HUES48 (cell line): Measurements from ENCODE around the gene SMC1B.
"Not testable (repeated sequence)": the region's sequence is repeated elsewhere in the genome, so short reads cannot be mapped to it uniquely, and the experiment has no call there.

ENCODE experiments used
- H3K27ac ChIP-seq: one replicate; pipeline ENCODE4 v1.7.0; 2013; ENCODE audit warnings: low read depth, low read length, inconsistent platforms
- H3K27me3 ChIP-seq: 2 replicates; pipeline ENCODE4 v1.6.1; 2013; ENCODE audit warnings: mild to moderate bottlenecking, low read length; ENCODE audit not compliant: control insufficient read depth, insufficient read depth
- H3K36me3 ChIP-seq: 2 replicates; pipeline ENCODE4 v1.6.1; 2013; ENCODE audit warnings: low read length; ENCODE audit not compliant: control insufficient read depth, insufficient read depth
- H3K4me1 ChIP-seq: 2 replicates; pipeline ENCODE4 v1.6.1; 2013; ENCODE audit warnings: mild to moderate bottlenecking, low read length; ENCODE audit not compliant: control insufficient read depth, insufficient read depth
- H3K4me3 ChIP-seq: 2 replicates; pipeline ENCODE4 v1.5.1; 2013; ENCODE audit warnings: mild to moderate bottlenecking, low read depth, low read length
- H3K9ac ChIP-seq: 2 replicates; pipeline ENCODE4 v1.6.1; 2013; ENCODE audit warnings: mild to moderate bottlenecking, low read depth, low read length, moderate library complexity
- H3K9me3 ChIP-seq: 2 replicates; pipeline ENCODE4 v1.6.1; 2013; ENCODE audit warnings: low read length; ENCODE audit not compliant: control insufficient read depth, insufficient read depth

Gene SMC1B

GRCh38 chr22:45453764-45454163, 40.4 kb upstream of the SMC1B start:
- Histone ChIP-seq H3K27me3 (no peaks in the 10 kb centered on the region), H3K27ac (no peak overlapping the region)

GRCh38 chr22:45452565-45453379, 39.4 kb upstream of the SMC1B start:
- no peak overlapping the region for H3K27ac ChIP-seq

More at GRCh38 chr22:45453764-45454163, 40.4 kb upstream of the SMC1B start:
- Histone ChIP-seq H3K36me3 (no peaks in the 10 kb centered on the region), H3K9me3 (no peaks in the 10 kb centered on the region), H3K4me3 (no peak overlapping the region), H3K9ac (no peak overlapping the region), H3K4me1 (no peaks in the 10 kb centered on the region)

DNA sequence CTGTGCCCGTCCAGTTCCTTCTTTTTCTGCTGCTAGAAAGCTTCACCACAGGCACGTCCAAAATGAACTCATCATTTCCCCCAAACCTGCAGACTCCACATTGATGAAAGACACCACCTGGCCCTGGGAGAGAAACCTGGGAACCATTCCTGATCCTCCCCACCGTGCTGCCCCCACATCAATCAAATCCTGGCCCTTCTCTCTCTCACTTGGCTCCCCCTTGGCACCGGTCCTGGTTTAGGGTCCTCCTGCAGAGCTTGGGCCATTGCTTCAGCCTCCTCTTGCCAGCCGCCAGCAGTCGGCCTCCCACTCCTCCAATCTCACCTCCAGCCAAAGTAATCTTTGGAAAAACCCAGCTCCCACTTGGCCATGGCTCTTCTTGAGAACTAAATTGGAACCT, 38.6 kb upstream of the SMC1B start:
- no peaks in the 10 kb centered on the region for H3K9me3 ChIP-seq
- H3K36me3 ChIP-seq: no peaks in the 10 kb centered on the region
- H3K27me3 ChIP-seq: no peaks in the 10 kb centered on the region
- no peak overlapping the region for H3K4me3 ChIP-seq
- H3K27ac ChIP-seq: no peak overlapping the region
- H3K4me1 ChIP-seq: no peaks in the 10 kb centered on the region
- H3K9ac ChIP-seq: no peak overlapping the region

More at GRCh38 chr22:45452565-45453379, 39.4 kb upstream of the SMC1B start:
- Histone ChIP-seq H3K36me3 (no peaks in the 10 kb centered on the region), H3K27me3 (no peaks in the 10 kb centered on the region), H3K9me3 (no peaks in the 10 kb centered on the region), H3K9ac (no peak overlapping the region), H3K4me1 (no peaks in the 10 kb centered on the region), H3K4me3 (no peak overlapping the region)

- Histone ChIP-seq H3K9ac (no peak overlapping the region), H3K27ac (no peak overlapping the region), H3K4me1 (no peaks in the 10 kb centered on the region), H3K4me3 (no peak overlapping the region), H3K27me3 (no peaks in the 10 kb centered on the region), H3K9me3 (no peaks in the 10 kb centered on the region), H3K36me3 (no peaks in the 10 kb centered on the region)
Observed at GRCh38 chr22:45450921-45451651, 37.7 kb upstream of the SMC1B start.

- Histone ChIP-seq H3K9ac (no peak overlapping the region), H3K4me3 (no peak overlapping the region), H3K36me3 (no peaks in the 10 kb centered on the region), H3K4me1 (no peaks in the 10 kb centered on the region), H3K27ac (no peak overlapping the region), H3K27me3 (no peaks in the 10 kb centered on the region), H3K9me3 (no peaks in the 10 kb centered on the region)
Observed at GRCh38 chr22:45450101-45450785, 36.8 kb upstream of the SMC1B start.

GRCh38 chr22:45449442-45449841, 36.0 kb upstream of the SMC1B start:
- H3K27me3 ChIP-seq, H3K9me3 ChIP-seq, H3K4me3 ChIP-seq, H3K9ac ChIP-seq, H3K27ac ChIP-seq, H3K36me3 ChIP-seq, H3K4me1 ChIP-seq: not testable (repeated sequence)

DNA sequence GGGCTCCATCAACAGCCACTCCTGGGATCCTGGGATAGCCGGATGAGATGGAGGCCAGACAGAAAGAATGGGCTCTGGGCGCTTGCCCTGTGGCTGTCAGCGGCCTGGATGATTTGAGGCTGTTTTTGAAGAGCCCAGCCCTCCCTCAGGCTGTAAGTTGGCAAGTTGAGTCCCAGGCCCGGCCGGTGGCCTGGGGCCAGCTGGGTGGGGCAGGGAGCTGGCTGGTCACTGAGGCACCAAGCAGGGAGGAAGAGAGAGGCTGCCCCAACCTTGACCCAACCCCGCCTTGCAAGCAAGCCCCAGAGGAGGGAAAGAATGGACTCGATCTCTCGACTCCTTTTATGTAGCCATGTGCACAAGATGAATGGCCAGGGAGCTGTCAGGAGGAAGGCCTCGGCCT, 35.0 kb upstream of the SMC1B start:
- Histone ChIP-seq H3K27ac (no peak overlapping the region), H3K4me3 (no peak overlapping the region), H3K4me1 (no peaks in the 10 kb centered on the region), H3K9me3 (no peaks in the 10 kb centered on the region), H3K36me3 (no peaks in the 10 kb centered on the region), H3K9ac (no peak overlapping the region), H3K27me3 (no peaks in the 10 kb centered on the region)

- H3K27ac ChIP-seq: not testable (repeated sequence)
Observed at GRCh38 chr22:45447596-45447995, 34.2 kb upstream of the SMC1B start.

GRCh38 chr22:45446216-45446615, 32.8 kb upstream of the SMC1B start:
- H3K27ac ChIP-seq: no peak overlapping the region
- H3K9me3 ChIP-seq: no peaks in the 10 kb centered on the region
- no peaks in the 10 kb centered on the region for H3K36me3 ChIP-seq
- H3K9ac ChIP-seq: no peak overlapping the region
- H3K27me3 ChIP-seq: no peaks in the 10 kb centered on the region
- no peak overlapping the region for H3K4me3 ChIP-seq
- H3K4me1 ChIP-seq: no peaks in the 10 kb centered on the region

More at GRCh38 chr22:45447596-45447995, 34.2 kb upstream of the SMC1B start:
- H3K4me1 ChIP-seq, H3K9ac ChIP-seq, H3K27me3 ChIP-seq, H3K36me3 ChIP-seq, H3K9me3 ChIP-seq, H3K4me3 ChIP-seq: not testable (repeated sequence)

DNA sequence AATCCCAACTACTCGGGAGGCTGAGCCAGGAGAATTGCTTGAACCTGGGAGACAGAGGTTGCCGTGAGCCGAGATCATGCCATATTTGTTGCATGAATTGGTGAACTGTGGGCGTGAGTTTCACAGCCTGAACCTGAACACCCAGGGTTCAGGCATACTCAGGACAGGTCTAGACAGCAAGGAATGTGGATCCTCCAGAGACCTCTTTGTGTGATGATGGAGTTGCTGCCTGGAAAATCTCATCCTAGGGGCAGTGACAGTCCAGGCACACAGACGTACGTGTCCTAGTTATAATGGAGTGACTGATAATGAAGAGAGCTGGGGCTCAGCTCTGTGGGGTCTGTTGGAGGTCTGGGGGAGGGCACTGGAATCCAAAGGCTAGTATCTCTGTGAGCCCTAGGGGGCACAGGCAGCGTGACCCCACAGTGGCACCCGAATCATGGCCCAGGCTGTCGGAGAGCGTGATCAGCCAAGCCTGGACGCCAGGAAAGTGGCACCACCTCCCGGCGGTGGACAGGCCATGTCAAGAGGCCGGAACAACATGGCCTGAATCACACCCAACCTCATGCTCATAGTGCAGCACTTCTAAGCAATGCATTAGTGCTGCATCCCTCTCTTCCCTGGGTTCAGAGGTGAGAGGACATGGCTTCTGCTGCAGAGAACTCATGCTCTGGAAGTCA, 31.8 kb upstream of the SMC1B start:
- H3K9me3 ChIP-seq: no peaks in the 10 kb centered on the region
- no peak overlapping the region for H3K9ac ChIP-seq
- no peaks in the 10 kb centered on the region for H3K4me1 ChIP-seq
- H3K27ac ChIP-seq: no peak overlapping the region
- H3K36me3 ChIP-seq: no peaks in the 10 kb centered on the region
- H3K4me3 ChIP-seq: no peak overlapping the region
- H3K27me3 ChIP-seq: no peaks in the 10 kb centered on the region
